ENCODE data around the gene RBM19.

The RBM19 gene

GRCh38 chr12:113766879-113767878 lies 198.9 kb downstream of the RBM19 start:
- no peak for DNase-seq
